A549 (cell line): ENCODE measurements around the gene RAD51B.

Source experiments
- CTCF ChIP-seq: fragments of >200 bp; sonication (Bioruptor Twin); formaldehyde crosslinking; IDR thresholded peaks from 3 replicates; pipeline ENCODE4 v1.5.1; 2016
- E2F6 ChIP-seq: IDR thresholded peaks from 2 replicates; pipeline ENCODE4 v1.6.1; 2012; ENCODE audit warnings: low read depth, borderline replicate concordance
- ESRRA ChIP-seq: fragments of 150-350 bp; IDR thresholded peaks from 2 replicates; pipeline ENCODE4 v1.6.1; 2014; ENCODE audit warnings: mild to moderate bottlenecking, low read length, borderline replicate concordance
- TF ChIP-seq, protein P1 (sequence below): fragments of 250-450 bp; sonication (Bioruptor Pico); IDR thresholded peaks from 2 replicates; pipeline ENCODE4 v1.5.0; 2020; ENCODE audit warnings: low read depth, mild to moderate bottlenecking, moderate library complexity

DNA sequence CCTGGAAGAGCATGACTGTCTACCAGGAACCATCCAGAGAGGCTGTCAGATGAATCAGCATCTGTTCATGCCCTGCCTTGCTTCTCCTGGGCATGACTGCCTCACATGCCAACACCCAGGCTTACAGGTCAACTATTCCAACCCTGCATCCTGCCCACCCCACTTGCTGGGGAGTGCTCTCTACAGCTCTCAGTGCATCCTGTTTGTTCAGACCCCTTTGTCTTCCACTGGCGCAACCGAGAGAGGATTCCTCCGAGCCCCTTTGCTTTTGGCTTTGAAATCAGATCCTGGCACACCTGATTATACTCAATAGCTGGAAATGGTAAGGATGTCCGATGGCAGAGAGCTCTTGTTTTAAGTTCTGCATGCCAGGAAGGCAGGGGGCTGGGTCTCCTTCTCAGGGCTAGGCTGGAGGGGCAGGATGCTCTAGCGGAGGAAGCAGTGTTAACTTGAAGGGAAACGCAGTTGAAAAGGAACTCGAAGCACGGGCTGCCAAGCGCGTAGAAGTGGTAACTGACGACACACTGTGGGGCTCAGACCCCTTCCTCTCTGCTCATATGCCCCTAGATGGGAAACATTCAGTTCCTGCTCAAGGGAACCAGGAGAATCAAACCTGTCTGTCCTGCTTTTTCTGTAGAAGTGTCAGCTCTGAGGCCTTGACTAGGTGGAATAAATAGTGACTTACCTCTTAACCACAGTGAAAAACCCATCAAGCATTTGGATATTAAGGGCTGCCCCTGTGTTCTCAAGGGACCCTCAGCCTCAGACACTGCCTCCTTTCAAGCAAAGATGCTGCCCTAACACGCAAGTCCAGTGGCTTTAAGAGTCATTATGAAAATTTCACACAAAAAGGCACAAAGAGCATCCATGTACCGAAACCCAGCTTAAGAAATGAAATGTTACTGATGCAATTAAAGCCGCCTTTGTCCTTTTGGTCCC is 675.8 kb downstream of the RAD51B start:
- no peak for TF ChIP-seq CTCF
- TF ChIP-seq, protein P1, sequence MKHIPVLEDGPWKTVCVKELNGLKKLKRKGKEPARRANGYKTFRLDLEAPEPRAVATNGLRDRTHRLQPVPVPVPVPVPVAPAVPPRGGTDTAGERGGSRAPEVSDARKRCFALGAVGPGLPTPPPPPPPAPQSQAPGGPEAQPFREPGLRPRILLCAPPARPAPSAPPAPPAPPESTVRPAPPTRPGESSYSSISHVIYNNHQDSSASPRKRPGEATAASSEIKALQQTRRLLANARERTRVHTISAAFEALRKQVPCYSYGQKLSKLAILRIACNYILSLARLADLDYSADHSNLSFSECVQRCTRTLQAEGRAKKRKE, result no peak
- no peak for TF ChIP-seq E2F6
- no peak for TF ChIP-seq ESRRA
